ENCODE measurements around the gene CCSER2.

Gene CCSER2

DNA sequence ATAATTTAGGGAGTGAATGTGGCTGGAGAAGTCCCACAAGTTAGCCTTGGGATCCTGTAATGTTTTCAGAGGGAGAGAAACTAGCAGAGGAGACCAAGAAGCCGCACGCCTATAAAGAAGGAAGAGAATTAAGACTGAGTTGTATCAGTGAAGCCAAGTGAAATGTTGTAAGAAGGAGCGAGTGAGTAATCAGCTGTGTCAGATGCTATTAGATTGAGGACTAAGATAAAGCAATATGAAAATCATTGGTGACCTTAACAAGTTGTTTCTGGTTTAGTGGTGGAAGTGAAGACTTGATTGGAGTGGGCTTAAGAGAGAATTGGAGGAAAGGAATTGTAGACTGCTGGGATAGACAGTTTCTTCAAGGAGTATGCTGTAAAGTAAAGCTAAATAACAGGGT lies 8.8 kb downstream of the CCSER2 start:
- peaks cover 57% of the 10 kb centered on the region for H3K79me2 ChIP-seq (ENCODE audit: insufficient read depth, low read length)

DNA sequence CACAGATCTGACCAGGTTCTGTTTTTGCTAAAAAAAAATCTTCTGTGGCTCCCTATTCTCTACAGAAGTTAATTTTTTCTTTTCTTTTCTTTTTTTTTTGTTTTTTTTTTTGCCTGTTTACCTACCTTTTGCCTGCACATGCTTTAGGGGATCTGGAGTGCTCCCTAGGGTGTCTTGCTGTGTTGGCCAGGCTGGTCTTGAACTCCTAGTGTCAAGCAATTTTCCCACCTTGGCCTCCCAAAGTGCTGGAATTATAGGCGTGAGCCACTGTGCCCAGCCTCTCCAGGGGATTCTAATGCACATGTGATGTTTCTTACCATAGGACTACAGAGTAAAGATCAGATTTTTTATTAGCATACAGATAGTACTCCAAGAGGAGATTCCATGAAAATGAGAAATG lies 10.6 kb downstream of the CCSER2 start:
- TF ChIP-seq EZH2phosphoT487 (IDR thresholded peaks at IDR 0.05; ENCODE audit: borderline replicate concordance): no peak
- TF ChIP-seq, protein P1, sequence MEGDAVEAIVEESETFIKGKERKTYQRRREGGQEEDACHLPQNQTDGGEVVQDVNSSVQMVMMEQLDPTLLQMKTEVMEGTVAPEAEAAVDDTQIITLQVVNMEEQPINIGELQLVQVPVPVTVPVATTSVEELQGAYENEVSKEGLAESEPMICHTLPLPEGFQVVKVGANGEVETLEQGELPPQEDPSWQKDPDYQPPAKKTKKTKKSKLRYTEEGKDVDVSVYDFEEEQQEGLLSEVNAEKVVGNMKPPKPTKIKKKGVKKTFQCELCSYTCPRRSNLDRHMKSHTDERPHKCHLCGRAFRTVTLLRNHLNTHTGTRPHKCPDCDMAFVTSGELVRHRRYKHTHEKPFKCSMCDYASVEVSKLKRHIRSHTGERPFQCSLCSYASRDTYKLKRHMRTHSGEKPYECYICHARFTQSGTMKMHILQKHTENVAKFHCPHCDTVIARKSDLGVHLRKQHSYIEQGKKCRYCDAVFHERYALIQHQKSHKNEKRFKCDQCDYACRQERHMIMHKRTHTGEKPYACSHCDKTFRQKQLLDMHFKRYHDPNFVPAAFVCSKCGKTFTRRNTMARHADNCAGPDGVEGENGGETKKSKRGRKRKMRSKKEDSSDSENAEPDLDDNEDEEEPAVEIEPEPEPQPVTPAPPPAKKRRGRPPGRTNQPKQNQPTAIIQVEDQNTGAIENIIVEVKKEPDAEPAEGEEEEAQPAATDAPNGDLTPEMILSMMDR (conservative IDR thresholded peaks at IDR 0.05; ENCODE audit: low read length): no peak
- peaks cover 52% of the 10 kb centered on the region for H3K79me2 ChIP-seq (ENCODE audit: insufficient read depth, low read length)
- no peaks in the 10 kb centered on the region for H3K36me3 ChIP-seq (ENCODE audit: insufficient read depth, low read length)
- H4K20me1 ChIP-seq (ENCODE audit: insufficient read depth, low read length, poor library complexity, severe bottlenecking): no peaks in the 10 kb centered on the region
- H3K9me3 ChIP-seq (ENCODE audit: insufficient read depth, low read depth, low read length): no peaks in the 10 kb centered on the region
- H2AFZ ChIP-seq (ENCODE audit: low read length): no peak overlapping the region
- no peak overlapping the region for H3K4me2 ChIP-seq (ENCODE audit: low read depth, low read length, poor library complexity, severe bottlenecking)
- H3F3A ChIP-seq (ENCODE audit: low read depth): peaks cover 3% of the 10 kb centered on the region; the same call in 1 of the 2 replicates
- H3K27me3 ChIP-seq (ENCODE audit: insufficient read depth, low read length, poor library complexity, severe bottlenecking): no peaks in the 10 kb centered on the region
- no peak overlapping the region for H3K9ac ChIP-seq (ENCODE audit: low read depth, low read length, poor library complexity, severe bottlenecking)
- peaks cover 9% of the 10 kb centered on the region for H3K4me1 ChIP-seq (ENCODE audit: insufficient read depth, low read length, poor library complexity, severe bottlenecking)
- no peaks in the 10 kb centered on the region for H3K9me2 ChIP-seq (replicated peaks; ENCODE audit: low read depth, low read length)
- H3K4me3 ChIP-seq (ENCODE audit: low read length, poor library complexity, severe bottlenecking): no peak overlapping the region

More for the DNA sequence above, 8.8 kb downstream of the CCSER2 start:
- Histone ChIP-seq H3K9me2 (replicated peaks; ENCODE audit: low read depth, low read length) (no peaks in the 10 kb centered on the region), H3F3A (ENCODE audit: low read depth) (peaks cover 3% of the 10 kb centered on the region; the same call in 1 of the 2 replicates), H3K27me3 (ENCODE audit: insufficient read depth, low read length, poor library complexity, severe bottlenecking) (no peaks in the 10 kb centered on the region), H3K36me3 (ENCODE audit: insufficient read depth, low read length) (no peaks in the 10 kb centered on the region), H3K4me2 (ENCODE audit: low read depth, low read length, poor library complexity, severe bottlenecking) (no peak overlapping the region), H3K9me3 (ENCODE audit: insufficient read depth, low read depth, low read length) (no peaks in the 10 kb centered on the region), H4K20me1 (ENCODE audit: insufficient read depth, low read length, poor library complexity, severe bottlenecking) (no peaks in the 10 kb centered on the region), H3K9ac (ENCODE audit: low read depth, low read length, poor library complexity, severe bottlenecking) (no peak overlapping the region), H2AFZ (ENCODE audit: low read length) (no peak overlapping the region), H3K4me3 (ENCODE audit: low read length, poor library complexity, severe bottlenecking) (no peak overlapping the region), H3K4me1 (ENCODE audit: insufficient read depth, low read length, poor library complexity, severe bottlenecking) (peaks cover 18% of the 10 kb centered on the region)
- TF ChIP-seq, protein P1 (conservative IDR thresholded peaks at IDR 0.05; ENCODE audit: low read length): no peak
- no peak for TF ChIP-seq EZH2phosphoT487 (IDR thresholded peaks at IDR 0.05; ENCODE audit: borderline replicate concordance)

DNA sequence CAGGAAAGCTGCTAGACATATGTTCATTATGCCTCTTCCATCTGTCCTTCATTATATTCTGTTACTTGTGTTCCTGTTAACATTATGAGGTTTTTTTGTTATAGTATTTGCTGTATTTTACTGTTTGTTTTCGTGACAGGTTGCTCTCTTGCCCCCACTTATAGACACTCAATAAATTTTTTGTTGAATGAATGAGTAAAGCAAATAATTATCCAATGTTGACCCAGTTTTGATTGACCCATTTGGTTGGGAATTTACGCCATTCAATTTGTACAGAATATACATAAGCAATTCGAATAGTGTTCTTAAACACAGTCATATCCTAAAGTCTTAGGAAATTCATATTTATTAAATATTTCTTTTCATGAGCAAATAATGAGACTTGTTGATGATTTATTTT lies 11.8 kb downstream of the CCSER2 start:
- no peaks in the 10 kb centered on the region for H3K4me1 ChIP-seq (ENCODE audit: insufficient read depth, low read length, poor library complexity, severe bottlenecking)
- H3K9me2 ChIP-seq (replicated peaks; ENCODE audit: low read depth, low read length): no peaks in the 10 kb centered on the region
- no peaks in the 10 kb centered on the region for H3F3A ChIP-seq (ENCODE audit: low read depth)
- no peak overlapping the region for H3K9ac ChIP-seq (ENCODE audit: low read depth, low read length, poor library complexity, severe bottlenecking)
- no peaks in the 10 kb centered on the region for H3K27me3 ChIP-seq (ENCODE audit: insufficient read depth, low read length, poor library complexity, severe bottlenecking)
- no peaks in the 10 kb centered on the region for H3K9me3 ChIP-seq (ENCODE audit: insufficient read depth, low read depth, low read length)
- TF ChIP-seq, protein P1 (conservative IDR thresholded peaks at IDR 0.05; ENCODE audit: low read length): no peak
- TF ChIP-seq EZH2phosphoT487 (IDR thresholded peaks at IDR 0.05; ENCODE audit: borderline replicate concordance): no peak
- peaks cover 44% of the 10 kb centered on the region for H3K79me2 ChIP-seq (ENCODE audit: insufficient read depth, low read length)
- no peaks in the 10 kb centered on the region for H3K36me3 ChIP-seq (ENCODE audit: insufficient read depth, low read length)
- no peak overlapping the region for H3K4me2 ChIP-seq (ENCODE audit: low read depth, low read length, poor library complexity, severe bottlenecking)
- no peaks in the 10 kb centered on the region for H4K20me1 ChIP-seq (ENCODE audit: insufficient read depth, low read length, poor library complexity, severe bottlenecking)
- no peak overlapping the region for H3K4me3 ChIP-seq (ENCODE audit: low read length, poor library complexity, severe bottlenecking)
- no peak overlapping the region for H2AFZ ChIP-seq (ENCODE audit: low read length)

All from Loucy (cell line).